ENCODE measurements around the gene NUP188.

Gene NUP188

DNA sequence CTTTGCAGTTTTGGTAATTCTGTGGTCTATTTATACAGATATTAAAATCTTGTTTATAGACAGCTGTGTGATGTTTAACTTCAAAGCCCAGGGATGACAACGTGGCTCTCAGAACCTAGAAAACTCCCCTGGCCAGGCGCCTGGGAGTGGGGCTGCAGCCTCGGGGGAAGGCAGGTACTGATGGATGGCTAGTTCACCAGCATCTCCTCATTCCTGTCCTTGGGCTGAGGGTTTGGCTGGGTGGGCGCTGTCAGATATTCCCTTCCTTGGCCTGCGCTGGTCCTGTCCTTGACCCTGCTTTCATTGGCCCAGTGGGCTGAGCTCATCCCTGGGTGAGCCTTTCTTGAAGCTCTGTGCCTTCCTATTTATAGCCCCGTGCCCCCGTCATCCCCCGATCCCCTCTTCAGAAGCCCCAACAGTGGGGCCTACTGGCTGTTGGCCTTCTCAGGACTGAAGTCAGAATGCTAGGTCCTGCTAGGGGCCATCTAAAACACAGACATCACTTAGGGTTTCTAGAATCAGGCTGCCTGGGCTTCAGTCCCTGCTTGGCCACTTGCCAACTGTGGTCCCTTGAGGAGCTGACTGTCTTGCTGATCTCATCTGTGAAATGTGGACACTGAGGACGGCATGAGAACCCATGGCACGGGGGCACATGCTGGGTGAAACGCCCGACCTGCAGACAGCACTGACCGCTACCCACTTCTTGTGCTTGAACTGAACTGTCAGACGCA is 59.7 kb downstream of the NUP188 start:
- DNase-seq (ENCODE audit: low spot score) = no peak

DNA sequence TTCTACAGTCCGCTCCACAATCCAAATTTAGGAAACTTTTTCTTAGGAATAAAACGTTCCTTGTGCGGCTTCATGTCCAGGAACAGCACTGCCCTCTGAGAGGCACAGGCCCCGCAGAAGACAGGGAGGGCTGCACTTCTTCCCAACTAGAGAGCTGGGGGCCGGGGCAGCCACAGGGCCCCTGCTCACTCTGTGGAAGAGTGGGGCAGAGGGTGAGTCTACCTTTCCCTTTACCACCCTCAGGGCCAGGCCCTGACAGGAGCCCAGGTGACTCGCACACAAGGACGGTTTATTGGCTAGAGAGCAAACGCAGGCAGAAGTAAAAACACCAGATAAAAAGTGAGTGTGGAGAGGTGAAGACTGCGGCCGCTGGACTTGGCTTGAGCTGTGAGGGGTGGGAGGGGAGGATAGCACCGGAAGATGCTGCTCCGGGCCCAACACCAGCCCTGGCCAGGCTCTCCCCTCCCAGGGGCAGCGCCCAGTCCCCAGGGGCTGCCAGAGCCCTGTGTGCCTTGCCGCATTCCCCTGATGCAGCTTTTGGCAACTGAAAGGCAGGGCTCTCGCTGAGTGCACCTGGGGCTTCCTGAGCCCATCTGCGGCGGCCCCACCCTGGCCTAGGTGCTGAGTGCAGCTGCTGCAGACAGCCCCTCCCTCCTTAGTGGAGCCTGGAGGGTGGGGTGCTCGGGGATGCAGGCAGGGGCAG is 60.4 kb downstream of the NUP188 start:
- DNase-seq (ENCODE audit: low spot score) = no peak

DNA sequence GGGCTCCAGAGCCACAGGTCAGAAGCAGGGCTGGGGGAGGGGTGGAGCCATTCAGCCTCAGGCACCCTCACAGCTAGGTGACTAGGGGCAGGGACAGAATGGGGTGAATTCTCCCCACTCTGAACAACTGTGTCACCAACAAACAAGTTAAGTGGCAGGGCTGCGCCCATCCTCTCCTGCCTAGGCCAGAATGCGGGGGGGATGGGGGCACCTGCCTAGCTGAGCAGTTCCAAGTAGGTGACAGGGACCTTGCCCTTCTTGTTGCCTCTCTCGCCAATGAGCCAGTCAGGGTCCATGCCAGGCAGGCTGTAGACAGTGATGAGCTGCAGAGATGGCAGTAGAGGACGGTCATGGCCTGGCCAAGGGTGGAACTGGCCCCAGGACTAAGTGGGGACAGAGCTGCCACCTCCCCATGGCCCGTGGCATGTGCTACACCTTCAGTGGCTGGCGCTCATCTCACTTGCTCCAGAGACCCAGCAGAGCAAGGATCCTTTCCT is 61.0 kb downstream of the NUP188 start:
- DNase-seq (ENCODE audit: low spot score) = no peak

DNA sequence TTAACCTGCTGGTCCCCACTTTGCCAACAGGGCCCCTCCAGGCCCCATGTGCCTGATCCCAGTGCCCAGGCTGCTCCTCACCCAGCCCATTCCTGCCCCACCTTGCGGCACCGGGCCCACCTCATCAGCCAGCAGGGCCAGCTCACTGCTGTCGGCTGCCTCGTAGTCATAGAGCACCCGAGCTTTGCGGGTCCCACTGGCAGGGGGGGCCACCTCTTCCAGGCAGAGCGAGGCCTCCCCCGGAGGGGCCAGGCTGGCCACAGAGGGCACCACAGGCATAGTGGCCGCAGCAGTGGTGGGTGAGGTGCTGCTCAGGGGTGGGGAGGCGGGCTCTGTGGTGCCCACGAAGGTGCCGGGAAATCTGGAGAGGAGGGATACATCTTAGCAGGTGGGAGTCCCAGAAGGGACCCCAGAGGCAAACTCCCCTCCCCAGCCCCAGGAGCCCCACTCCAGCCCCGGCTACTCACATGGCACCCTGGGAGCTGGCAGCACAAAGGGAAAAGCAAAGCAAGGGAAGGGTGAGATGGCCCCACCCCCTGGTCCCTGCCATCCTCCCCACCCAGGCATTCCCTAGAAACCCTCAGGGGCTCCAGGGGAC is 61.6 kb downstream of the NUP188 start:
- DNase-seq (ENCODE audit: low spot score) = no peak

DNA sequence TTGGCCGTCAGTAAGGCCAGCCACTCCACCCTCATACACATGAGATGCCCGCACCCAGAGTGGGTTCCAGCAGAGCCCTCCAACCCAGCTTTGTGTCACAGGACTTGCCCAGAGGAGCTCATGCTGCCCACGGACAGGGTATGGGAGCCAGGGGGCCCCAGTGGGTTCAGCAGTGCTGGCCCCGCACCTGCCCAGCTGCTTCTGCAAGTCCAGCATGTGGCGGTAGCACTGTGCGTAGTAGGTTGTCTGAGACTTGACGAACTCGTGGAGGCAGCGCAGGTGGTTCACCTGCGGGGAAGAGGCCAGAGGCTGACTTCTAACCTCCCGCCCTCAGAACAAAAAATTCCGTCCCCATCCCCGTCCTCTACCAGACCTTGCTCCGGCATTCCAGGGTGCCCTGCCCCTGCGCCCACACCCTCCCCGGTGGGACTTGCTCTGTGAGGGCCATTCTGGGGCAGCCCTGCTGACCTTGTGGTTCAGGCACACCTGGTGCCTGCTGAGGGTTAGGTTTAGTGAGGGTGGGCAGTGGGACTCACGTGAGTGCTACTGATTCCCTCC is 62.2 kb downstream of the NUP188 start:
- DNase-seq (ENCODE audit: low spot score) = no peak

DNA sequence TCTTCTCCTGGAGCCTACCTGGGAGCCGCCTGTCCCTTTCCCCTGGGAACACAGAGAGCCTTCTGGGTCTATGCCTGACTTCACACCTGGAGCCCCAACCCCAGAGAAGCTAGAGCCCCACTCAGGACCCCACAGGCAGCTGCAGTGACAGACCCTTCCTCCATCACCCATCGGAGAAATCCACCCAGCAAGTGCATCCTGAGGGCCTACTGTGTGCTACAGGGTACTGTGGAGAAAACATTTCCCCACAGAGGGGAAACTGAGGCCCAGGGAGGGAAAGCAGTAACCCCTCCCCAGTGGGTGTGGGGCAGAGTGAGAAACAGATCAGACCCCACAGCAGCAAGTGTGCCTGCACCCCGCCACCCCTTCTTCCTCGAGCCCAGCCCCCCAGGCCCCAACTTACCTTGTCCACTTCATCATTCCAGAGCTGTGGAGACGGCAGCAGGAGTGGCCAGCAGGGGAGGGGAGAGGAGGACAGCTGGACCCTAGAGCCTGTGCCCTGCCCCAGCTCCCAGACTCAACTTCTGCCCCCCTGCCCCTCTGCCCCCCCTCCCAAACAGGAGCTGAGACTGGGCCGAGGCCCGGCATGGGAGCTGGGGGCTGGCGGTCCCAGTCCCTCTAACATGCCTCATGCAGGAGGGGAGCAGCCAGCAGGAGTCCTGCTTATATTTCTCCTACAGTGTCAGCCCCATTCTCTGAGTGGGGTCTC is 62.9 kb downstream of the NUP188 start:
- no peak for DNase-seq (ENCODE audit: low spot score)

DNA sequence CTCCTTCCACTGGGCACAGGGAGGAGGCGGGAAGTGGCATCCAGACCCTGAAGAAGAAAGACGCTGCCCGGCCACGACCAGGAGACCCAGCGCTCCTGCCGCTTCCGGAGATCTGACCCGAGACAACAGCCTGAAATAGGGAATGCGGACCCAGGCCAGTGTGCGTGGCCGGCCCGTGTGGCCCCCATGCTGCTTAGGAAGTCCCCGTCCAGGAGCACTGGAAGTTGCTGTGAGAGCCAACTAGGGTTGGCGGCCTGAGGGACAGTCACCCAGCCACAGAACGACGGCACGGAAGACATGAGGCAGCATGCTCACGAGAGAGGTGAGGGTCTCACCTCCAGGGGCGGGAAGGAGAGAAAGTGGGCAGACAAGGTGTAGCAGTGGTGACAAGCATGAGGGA is 63.7 kb downstream of the NUP188 start:
- no peak for DNase-seq (ENCODE audit: low spot score)

DNA sequence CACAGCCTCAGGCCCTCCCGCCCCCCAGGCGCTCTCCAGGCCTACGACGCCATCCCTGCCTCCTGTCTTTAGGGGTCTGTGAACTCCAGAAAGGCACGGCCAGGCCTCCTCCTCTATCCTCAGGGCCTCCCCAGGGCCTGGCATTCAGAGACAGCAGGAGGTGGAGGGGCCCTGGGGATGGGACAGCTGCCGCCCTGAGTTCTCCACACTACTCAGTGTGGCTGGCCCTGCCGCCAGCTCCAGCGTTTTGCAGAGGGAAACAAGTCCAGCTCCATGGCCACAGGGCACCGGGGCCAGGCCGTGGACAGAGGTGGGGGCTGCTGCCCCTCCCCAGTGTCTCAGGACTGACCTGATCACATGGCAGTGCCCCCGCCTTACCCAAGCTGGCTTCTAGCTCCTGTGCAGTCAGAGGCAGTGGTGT is 64.3 kb downstream of the NUP188 start:
- no peak for DNase-seq (ENCODE audit: low spot score)

DNA sequence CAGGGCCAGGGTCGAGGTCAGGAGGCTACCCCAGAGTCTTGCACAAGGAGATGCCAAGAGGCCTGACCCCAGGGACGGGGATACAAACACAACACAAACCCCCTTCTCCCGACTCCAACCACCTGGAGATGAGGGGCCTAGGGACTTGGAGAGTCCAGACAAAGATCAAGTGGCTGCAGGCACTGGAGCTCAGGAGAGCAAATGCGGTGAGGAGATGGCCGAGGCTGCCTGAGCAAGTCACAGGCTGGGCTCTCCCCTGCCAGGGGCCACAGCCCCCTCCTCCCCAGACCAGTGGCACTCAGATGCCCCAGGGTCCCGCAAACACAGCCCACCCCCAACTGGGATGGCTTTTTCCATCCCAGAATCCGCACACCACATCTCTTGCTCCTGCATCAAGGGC is 64.8 kb downstream of the NUP188 start:
- DNase-seq (ENCODE audit: low spot score) = no peak

DNA sequence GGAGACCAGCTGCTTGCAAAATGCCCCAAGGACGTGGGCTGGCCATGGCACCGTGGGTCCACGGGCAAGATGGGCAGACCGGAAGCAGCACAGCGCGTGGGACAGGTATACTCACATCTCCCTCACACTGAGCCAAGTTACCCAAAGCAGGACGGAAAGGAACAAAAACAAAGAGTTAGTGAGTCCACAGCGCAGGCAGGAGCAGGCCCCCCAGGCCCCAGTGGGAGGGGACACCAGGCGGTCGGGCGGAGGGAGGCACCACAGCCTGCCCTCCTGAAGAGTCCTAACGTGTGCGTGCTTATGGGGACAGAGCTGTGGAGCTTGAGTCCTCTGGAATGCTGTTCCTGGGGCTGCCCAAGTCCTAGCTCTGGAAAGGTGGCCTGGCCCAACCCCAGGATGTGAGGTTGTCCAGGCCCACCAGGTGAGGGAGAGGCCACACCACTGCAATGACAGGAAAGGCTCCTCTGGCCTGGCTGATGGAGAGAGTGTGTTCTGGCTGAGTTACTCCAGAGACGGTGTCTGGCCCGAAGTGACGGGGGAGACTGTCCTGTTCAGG is 65.5 kb downstream of the NUP188 start:
- DNase-seq (ENCODE audit: low spot score) = no peak

DNA sequence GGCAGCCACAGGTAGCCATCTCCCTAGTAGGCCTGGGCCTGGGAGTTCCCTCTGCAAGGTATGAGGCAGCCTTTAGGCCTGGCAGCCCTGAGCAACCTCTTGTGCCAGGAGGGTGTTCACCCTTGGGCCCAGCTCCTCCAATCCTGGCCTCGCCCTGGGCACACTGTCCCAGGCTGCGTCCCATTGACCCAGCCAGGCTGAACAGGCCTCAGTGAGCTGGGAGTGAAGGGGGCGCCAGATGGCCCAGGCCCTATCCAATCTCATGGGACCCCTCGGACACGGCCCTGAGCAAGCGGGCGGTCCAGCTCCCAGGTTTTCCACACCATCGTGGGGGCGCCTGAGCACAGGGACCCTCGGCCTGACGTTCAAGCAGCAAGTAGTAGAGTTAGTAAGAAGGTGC is 66.2 kb downstream of the NUP188 start:
- DNase-seq (ENCODE audit: low spot score) = no peak

DNA sequence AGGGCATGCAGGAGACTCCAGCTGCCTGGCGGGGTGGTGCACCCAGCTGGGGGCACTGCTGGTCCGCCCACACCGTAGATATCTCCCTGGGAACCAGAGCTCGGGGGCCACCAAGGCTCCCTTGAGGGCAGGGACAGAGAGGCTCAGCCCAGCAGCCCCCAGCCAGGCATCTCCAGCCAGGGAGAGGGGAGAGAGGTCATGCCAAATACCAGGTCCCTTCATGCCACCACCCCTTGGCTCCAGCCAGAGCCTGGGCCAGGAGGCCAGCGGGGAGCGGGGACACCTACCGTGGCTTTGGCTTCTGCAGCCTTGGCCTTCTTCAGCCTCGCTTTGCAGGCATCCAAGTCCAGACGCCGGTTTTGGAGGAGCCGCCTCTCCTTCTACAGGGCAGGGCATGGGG is 66.6 kb downstream of the NUP188 start:
- DNase-seq (ENCODE audit: low spot score) = no peak

DNA sequence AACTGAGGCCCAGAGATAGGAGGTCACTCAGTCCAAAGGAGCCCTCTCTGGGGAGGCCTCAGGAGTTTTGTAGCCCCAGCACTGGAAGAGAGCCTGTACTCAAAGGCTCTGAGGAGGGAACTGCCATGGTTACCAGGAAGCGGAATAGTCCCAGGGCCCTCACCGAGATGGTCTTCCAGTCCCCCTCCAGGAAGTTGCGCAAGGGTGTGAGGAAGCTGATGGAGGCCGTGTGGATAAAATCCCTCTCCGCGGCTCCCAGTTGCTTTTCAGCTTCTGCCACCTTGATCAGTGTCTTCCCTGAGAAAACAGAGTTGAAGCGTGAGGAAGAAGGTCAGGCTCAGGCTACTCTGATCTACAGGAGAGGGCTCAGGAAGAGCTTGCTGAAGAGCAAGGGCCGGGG is 67.1 kb downstream of the NUP188 start:
- no peak for DNase-seq (ENCODE audit: low spot score)

DNA sequence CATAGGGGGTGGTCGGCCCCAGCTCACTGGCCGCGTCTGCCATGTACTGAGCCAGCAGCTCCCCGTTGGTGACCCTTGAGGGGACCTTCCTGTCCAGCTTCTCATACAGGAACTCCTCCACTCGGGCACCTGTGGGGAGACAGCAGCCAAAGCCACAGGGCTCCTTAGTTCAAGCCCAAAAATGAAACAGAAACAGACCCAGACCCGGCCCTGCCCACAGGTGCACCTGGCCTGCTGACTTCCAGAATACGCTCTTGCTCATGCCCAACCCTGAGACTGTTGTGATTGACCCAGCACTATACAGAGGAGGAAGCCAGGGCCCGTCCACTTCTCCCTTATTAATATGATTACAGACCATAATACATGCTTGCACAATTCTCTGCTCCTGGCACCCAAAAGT is 73.6 kb downstream of the NUP188 start:
- DNase-seq (ENCODE audit: low spot score) = no peak

DNA sequence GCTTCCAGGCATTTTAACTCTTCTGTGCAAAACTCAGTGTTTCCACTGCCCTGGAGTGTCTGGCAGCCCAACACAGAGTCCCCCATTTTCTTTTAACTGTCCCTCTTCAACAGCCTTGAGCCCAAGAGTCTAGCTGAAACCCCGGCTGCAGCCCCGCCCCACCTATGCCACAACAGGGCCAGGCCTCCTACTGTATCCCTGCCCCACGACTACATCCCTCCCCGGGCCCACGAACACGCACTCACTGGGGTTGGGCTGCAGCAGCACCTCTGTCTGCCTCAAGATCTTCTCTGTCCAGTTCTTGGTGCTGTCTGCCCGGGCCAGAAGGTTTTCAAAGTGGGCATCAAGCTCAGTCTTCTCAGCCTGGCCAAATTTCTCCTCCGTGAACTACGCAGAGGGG is 74.5 kb downstream of the NUP188 start:
- no peak for DNase-seq (ENCODE audit: low spot score)

DNA sequence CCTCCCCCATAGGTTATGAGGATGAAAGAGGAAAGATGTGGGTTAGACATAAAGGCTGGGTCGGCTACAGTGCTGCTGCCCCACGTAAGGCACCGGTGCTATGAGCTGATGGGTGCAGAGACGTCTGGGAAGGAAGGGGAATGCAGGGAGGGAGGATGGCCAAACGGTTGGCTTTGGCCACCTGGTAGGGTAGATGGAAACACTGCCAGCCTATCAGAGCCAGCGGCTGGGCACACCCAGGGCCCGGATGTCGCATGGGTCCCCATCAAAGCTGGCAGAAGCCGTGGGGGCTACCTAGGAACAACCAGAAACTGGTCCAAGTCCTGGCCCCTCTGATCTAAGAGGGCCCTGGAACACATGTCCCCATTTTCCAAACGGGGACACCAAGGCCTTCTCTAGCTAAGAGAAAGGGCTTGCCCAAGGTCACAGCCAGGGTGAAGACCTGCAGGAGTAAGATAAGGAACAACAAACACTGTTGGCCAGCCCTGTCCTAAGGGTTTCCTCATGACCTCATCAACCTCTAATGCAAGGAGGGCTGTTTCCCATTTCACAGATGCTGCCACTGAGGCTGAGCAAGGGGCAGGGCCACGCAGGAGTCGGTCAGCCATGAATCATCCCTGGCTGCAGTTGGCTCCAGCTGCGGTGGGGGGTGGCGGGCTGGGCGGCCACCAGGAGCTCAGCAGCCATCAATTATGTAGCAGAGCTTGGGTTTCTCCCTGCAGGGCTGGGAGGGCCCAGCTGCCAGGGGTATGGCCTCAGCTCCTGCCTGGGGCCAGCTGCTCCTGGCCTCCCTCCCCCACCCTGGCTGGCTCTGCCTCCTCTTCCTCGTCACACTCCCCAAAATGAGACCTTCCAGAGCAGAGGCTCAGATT is 75.8 kb downstream of the NUP188 start:
- DNase-seq (ENCODE audit: low spot score) = peak; percentile 66

DNA sequence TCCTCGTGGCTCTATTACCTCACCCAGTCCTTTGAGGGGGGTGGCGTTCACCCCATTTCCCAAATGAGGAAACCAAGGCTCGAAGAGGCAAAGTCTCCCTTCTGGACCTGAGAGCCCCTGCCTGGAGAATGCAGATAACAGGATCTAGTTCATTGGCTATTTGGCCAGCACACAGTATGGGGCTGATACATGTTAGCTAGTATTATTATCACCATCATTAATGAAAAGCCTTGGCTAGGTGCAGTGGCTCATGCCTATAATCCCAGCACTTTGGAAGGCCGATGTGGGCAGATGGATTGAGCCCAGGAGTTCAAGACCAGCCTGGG is 76.4 kb downstream of the NUP188 start:
- no peak for DNase-seq (ENCODE audit: low spot score)

DNA sequence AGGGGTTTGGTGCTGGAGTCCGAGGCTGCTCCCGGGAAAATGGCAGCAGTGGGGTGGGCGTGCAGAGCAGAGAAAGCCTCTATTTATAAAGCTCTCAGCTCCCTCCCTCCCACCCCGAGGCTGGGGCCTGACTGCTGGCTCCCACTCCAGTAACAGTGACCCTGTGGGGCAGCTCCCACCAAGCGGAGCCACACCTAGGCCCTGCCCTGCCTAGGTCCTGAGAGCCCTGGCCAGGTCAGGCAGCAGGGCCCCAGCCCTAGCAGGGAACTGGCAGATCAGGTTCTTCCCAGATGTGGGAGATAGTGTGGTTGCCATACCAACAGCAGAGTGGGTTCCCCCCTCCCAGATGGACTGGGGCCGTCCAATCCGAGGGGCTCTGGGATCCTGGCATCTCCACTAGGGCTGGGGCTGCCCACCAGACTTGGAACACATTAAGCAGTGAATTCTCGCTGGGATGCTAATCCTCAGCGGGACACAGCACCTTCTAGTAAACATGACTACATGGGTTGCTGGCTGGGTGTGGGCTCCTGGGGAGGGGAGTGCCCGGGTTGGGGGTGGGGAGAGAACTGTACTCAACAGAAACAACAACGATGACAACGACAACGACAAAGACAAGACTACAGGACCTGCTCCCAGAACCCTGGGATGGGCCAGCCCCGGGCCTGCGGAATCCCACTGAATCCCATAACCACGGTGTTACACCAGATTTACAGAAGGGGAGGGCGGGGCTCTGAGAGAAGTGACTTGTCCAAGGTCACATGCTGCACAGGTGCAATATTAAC is 79.1 kb downstream of the NUP188 start:
- DNase-seq (ENCODE audit: low spot score) = no peak

DNA sequence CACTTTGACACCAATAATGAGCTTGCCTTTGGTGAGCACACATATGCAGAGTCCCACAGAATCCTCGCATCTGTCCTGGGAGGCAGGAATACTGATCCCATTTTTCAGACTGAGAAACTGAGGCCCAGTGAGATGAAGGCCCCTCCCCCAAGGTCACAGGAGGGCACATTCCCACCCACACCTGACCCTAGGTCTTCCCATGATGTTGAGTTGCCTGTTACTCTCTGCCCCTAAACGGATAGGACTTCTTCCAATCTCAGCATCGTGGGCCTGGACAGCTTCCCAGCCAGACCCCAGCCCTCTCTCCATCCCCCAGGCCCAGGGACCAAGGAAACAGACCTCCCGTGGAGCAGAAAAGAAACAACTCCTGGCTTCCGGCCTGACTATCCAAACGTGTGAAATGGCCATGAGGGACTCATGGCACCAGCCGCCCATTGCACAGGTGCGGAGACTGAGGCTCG is 79.8 kb downstream of the NUP188 start:
- no peak for DNase-seq (ENCODE audit: low spot score)

DNA sequence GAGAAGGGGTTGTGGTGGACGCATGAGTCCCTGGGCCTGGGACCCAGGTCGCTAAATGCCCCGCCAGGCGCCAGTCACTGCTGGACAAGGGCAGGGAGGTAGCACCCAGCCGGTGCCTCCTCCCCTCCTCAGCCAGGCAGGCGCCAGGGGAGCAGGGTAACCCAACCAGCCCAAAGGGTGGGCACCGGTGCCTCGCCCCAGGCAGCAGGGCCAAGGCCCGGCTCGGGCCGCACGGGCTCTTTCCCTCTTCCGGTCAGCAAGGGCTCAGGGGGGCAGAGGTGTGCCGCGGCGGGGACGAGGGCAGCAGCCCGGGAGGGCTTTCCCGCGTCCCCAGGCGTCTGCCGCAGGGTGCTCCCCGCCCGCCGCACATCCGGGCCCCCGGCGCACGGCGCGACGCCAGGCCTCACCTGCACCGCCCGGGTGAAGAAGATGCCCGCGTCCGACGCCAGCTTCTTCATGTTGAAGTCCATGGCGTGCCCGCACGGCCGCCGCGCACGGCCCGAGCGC is 80.2 kb downstream of the NUP188 start:
- no peak for DNase-seq (ENCODE audit: low spot score)

Data from hepatic stellate cell (primary cell).